NCI-H2196 (cell line): ENCODE measurements around the gene KDM4B.

Experiments
- DNase-seq: peaks from one replicate; lab custom pipeline; 2025; ENCODE audit not compliant: unreplicated experiment; lab: John Stamatoyannopoulos, UW

Gene KDM4B

GRCh38 chr19:5086230-5086629 is 117.3 kb downstream of the KDM4B start:
- DNase-seq = no peak

GRCh38 chr19:5086725-5087439 is 118.0 kb downstream of the KDM4B start:
- peak; percentile 90 for DNase-seq

- DNase-seq = no peak
Observed at GRCh38 chr19:5089283-5089682, 120.4 kb downstream of the KDM4B start.

- DNase-seq = no peak
Observed at GRCh38 chr19:5090465-5091017, 121.6 kb downstream of the KDM4B start.

GRCh38 chr19:5091018-5091683 is 122.2 kb downstream of the KDM4B start:
- DNase-seq = no peak

- DNase-seq = no peak
Observed at GRCh38 chr19:5091684-5092480, 123.0 kb downstream of the KDM4B start.

GRCh38 chr19:5092481-5092843 is 123.5 kb downstream of the KDM4B start:
- DNase-seq = no peak

- DNase-seq = no peak
Observed at GRCh38 chr19:5093297-5093928, 124.5 kb downstream of the KDM4B start.

GRCh38 chr19:5093948-5094718 is 125.2 kb downstream of the KDM4B start:
- DNase-seq = no peak

- no peak for DNase-seq
Observed at GRCh38 chr19:5094768-5095567, 126.1 kb downstream of the KDM4B start.

GRCh38 chr19:5095568-5095850 is 126.6 kb downstream of the KDM4B start:
- DNase-seq = no peak

- no peak for DNase-seq
Observed at GRCh38 chr19:5096536-5096935, 127.6 kb downstream of the KDM4B start.

GRCh38 chr19:5097331-5097930 is 128.5 kb downstream of the KDM4B start:
- no peak for DNase-seq

GRCh38 chr19:5097959-5098623 is 129.2 kb downstream of the KDM4B start:
- no peak for DNase-seq

- no peak for DNase-seq
Observed at GRCh38 chr19:5098646-5099045, 129.7 kb downstream of the KDM4B start.

- DNase-seq = no peak
Observed at GRCh38 chr19:5099701-5100221, 130.8 kb downstream of the KDM4B start.

- no peak for DNase-seq
Observed at GRCh38 chr19:5101871-5102270, 133.0 kb downstream of the KDM4B start.

- DNase-seq = no peak
Observed at GRCh38 chr19:5102520-5102919, 133.6 kb downstream of the KDM4B start.
